MG63 (cell line): ENCODE results near the gene MTFMT. TPM values are rescaled to one million over a fixed set of nuclear protein-coding genes. Genes with fewer than 3 reads are reported as not detected.

ENCODE experiments used
- DNase-seq: peaks from one replicate; pipeline ENCODE4 v3.0.0-alpha.2; 2020
- H3K27me3 ChIP-seq: fragments of 250-450 bp; sonication (Bioruptor Pico); 2 replicates; pipeline ENCODE4 v1.5.1; 2020; ENCODE audit warnings: mild to moderate bottlenecking, moderate library complexity
- H3K36me3 ChIP-seq: fragments of 250-450 bp; sonication (Bioruptor Pico); 2 replicates; pipeline ENCODE4 v1.5.1; 2020; ENCODE audit warnings: mild to moderate bottlenecking, moderate library complexity
- H3K4me3 ChIP-seq: fragments of 250-450 bp; sonication (Bioruptor Pico); 2 replicates; pipeline ENCODE4 v1.5.1; 2020; ENCODE audit warnings: mild to moderate bottlenecking, moderate library complexity
- H3K9me3 ChIP-seq: fragments of 250-450 bp; sonication (Bioruptor Pico); 2 replicates; pipeline ENCODE4 v1.5.1; 2020; ENCODE audit warnings: mild to moderate bottlenecking, moderate library complexity
- total RNA-seq: library from RNA; depleted of rRNA; stranded (reverse); fragments of >200 nt; shearing (Covaris generic); gene quantifications from 2 replicates; pipeline ENCODE4 v1.2.3, GENCODE V29; 2014; ENCODE audit warnings: low replicate concordance; rRNA removed

MTFMT gene
- total RNA-seq, 1 experiment from 2014 or later = 17.8 TPM

DNA sequence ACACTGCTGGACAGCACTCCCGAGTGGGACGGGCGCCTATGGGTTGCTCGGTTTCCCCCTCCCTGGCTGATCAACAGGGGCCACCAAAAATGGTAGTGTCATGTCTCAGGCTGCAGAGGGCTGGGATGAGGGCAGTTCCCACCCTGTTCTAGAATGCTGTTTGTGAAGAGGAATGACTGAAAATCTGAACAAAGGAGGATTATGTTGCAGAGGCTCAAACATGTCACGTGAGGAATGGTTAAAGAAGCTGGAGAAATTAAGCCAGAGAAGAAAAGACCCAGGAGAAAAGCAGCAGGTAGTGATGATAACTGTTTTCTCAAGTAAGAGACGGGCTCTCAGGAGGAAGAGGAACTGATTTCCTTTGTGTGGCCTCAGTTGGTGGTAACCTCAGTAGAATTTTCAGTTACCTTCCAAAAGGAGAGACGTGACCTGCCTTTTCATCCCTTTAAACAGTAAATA lies 50.2 kb downstream of the MTFMT start:
- DNase-seq = no peak
- no peaks in the 10 kb centered on the region for H3K9me3 ChIP-seq
- peaks cover 69% of the 10 kb centered on the region for H3K36me3 ChIP-seq
- no peak overlapping the region for H3K4me3 ChIP-seq
- no peaks in the 10 kb centered on the region for H3K27me3 ChIP-seq

DNA sequence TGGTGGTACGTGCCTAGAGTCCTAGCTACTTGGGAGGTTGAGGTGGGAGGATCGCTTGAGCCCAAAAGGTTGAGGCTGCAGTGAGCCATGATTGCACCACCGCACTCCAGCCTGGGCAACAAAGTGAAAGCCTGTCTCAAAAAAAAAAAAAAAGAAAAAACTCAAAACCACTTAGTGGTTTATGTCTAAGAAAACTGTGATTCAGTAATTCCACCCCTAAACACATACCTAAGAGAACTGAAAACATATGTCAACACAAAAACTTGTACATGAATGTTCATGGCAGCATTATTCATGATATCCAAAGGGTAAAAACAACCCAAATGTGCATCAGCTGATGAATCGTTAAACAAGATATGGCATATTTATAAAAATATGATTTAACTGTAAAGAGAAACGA lies 54.0 kb downstream of the MTFMT start:
- Histone ChIP-seq H3K9me3 (no peaks in the 10 kb centered on the region), H3K27me3 (no peaks in the 10 kb centered on the region), H3K36me3 (peaks cover 71% of the 10 kb centered on the region), H3K4me3 (no peak overlapping the region)
- no peak for DNase-seq

DNA sequence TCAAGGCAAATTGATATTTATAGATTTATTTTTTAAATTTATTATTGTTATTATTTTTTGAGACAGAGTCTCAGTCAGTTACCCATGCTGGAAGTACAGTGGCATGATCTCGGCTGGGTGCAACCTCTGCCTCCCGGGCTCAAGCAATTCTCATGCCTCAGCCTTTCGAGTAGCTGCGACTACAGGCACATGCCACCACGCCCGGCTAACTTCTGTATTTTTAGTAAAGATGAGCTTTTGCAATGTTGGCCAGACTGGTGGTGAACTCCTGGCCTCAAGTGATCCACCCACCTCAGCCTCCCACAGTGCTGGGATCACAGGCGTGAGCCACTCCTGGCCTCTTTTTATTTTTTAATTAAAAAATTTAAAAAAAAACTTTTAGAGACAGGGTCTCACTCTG lies 58.7 kb downstream of the MTFMT start:
- no peaks in the 10 kb centered on the region for H3K27me3 ChIP-seq
- H3K9me3 ChIP-seq = no peaks in the 10 kb centered on the region
- H3K36me3 ChIP-seq = peaks cover 70% of the 10 kb centered on the region
- no peak overlapping the region for H3K4me3 ChIP-seq
- no peak for DNase-seq

DNA sequence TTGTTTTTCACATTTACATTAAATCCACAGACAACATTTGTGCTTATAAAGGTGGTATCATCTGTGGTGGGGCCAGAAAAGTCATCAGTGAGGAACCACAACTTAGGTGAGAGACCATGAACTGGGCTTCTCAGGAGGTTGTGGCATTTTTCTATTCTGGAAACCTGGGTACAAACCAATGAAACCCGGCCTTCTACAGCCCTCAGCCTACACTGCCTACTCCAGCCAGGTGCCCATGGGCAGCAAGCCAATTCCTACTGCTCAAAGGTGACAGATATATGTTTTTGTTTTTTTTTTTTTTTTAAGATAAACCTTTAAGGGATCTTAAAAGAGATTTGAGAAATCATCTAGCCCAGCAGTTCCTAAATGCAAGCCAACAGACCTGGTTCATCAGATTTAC lies 60.0 kb downstream of the MTFMT start:
- no peaks in the 10 kb centered on the region for H3K27me3 ChIP-seq
- no peak overlapping the region for H3K4me3 ChIP-seq
- H3K36me3 ChIP-seq = peaks cover 73% of the 10 kb centered on the region
- no peak for DNase-seq
- H3K9me3 ChIP-seq = no peaks in the 10 kb centered on the region

DNA sequence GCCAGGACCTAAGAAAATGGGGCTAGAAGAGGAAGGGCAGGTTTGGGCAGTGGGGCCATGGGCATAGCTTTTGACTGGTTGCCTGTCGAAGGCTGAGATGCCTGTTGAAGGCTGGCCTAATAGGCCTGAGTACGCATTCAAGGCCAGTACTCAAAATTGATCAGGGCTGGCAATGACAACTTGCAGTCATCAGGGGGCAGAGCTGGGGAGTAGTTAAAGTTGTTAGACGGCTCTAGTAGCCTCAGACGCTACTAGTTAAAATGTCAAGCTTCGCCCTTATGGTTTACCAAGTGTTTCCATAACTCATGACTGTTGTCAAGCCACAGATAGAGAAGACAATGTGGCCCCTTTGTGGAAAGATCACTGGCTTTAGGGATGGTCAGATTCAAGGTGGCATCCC lies 68.4 kb downstream of the MTFMT start:
- no peak for DNase-seq

DNA sequence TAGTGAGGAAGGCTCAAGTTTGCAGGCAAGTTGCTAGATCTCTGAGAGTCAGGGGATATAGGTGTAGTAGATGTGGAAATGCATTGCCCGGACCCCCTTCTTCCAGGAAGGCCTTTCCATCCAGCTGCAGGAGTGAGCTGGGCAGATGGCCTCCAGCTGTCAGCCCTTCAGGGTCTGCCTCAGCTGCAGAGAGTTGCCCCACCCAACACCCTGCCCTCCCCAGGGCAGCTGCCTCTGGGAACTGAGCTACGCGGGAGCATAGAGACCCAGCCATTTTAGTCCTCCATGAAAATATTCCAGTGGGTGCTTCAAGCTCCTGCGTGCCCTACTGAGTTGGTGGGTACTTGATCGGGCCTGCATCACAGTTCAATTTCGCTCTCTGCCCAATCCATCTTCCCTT lies 69.3 kb downstream of the MTFMT start:
- no peaks in the 10 kb centered on the region for H3K27me3 ChIP-seq
- DNase-seq = no peak
- no peaks in the 10 kb centered on the region for H3K9me3 ChIP-seq
- H3K36me3 ChIP-seq = peaks cover 85% of the 10 kb centered on the region
- no peak overlapping the region for H3K4me3 ChIP-seq

More for the DNA sequence above, 68.4 kb downstream of the MTFMT start:
- no peaks in the 10 kb centered on the region for H3K9me3 ChIP-seq
- H3K4me3 ChIP-seq = no peak overlapping the region
- H3K36me3 ChIP-seq = peaks cover 85% of the 10 kb centered on the region
- no peaks in the 10 kb centered on the region for H3K27me3 ChIP-seq

DNA sequence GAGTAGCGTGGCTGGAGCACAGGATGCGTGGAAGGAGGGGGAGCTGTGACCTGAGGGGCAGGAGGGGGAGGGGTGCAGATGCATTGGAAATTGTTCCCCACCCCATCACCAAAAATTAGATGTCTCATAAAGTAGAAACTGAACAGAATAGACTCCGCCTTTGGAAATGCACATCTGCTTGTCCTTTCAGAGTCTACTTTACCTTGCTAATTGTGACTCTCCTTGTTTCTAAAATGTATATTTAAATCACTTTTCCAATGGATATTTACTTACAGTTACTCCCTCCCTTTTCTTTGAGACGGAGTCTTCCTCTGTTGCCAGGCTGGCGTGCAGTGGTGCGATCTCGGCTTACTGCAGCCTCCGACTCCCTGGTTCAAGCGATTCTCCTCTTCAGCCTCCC lies 70.3 kb downstream of the MTFMT start:
- no peak for DNase-seq
- Histone ChIP-seq H3K9me3 (no peaks in the 10 kb centered on the region), H3K4me3 (no peak overlapping the region), H3K27me3 (no peaks in the 10 kb centered on the region), H3K36me3 (peaks cover 75% of the 10 kb centered on the region)

DNA sequence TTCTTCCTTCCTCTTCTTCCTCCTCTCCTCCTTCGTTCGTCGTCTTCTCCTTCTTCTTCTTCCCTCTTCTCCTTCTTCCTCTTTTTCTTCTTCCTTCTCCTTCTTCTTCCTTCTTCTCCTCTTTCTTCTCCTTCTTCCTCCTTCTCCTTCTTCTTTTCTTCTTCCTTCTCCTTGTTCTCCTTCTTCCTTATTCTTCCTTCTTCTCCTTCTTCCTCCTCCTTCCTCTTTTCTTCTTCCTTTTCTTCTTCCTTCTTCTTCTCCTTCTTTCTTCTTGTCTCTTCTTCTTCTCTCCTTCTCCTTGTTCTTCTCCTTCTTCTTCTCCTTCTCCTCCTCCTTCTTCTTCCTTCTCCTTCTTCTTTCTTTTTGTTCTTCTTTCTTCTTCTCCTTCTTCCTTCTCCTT lies 75.0 kb downstream of the MTFMT start:
- no peak overlapping the region for H3K4me3 ChIP-seq
- no peaks in the 10 kb centered on the region for H3K9me3 ChIP-seq
- no peaks in the 10 kb centered on the region for H3K27me3 ChIP-seq
- no peak for DNase-seq
- H3K36me3 ChIP-seq = peaks cover 35% of the 10 kb centered on the region

DNA sequence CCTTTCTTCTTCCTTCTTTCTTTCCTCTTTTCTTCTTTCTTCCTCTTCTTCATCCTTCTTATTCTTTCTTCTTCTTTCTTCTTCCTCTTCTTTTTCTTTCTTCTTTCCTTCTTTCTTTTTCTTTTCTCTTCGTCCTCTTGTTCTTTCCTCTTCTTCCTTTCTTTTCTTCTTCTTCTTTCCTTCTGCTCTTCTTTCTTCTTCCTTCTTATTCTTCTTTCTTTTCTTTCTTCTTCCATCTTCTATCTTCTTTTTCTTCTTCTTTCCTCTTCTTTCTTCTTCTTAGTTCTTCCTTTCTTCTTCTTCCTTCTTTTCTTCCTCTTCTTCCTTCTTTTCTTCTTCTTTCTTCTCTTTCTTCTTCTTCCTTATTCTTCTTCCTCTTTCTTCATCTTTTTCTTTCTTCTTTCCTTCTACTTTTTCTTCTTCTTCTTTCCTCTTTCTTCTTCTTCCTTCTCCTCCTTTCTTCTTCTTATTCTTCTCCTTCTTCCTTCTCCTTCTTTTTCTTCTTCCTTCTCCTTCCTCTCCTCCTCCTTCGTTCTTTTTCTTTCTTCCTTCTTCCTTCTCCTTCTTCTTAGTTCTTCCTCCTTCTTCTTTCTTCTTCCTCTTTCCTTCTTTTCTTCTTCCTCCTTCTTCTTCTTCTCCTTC lies 77.5 kb downstream of the MTFMT start:
- Histone ChIP-seq H3K36me3 (peaks cover 13% of the 10 kb centered on the region), H3K27me3 (no peaks in the 10 kb centered on the region), H3K4me3 (no peak overlapping the region), H3K9me3 (no peaks in the 10 kb centered on the region)
- no peak for DNase-seq

Other genes with a start within 250 kb of the MTFMT start
- gene PIF1, start 204.0 kb downstream of the MTFMT start, total RNA-seq = 8.1 and 8.5 TPM in 2 replicates
- gene PLEKHO2, start 187.7 kb downstream of the MTFMT start, total RNA-seq = 10.9 and 25.0 TPM in 2 replicates
- 3.3 and 4.7 TPM in 2 replicates for gene ANKDD1A, start 117.7 kb downstream of the MTFMT start, total RNA-seq
- 116 and 137 TPM in 2 replicates for gene SPG21, start 39.7 kb downstream of the MTFMT start, total RNA-seq
- gene SLC51B, start 15.7 kb upstream of the MTFMT start, total RNA-seq = not detected in 2 replicates
- gene RASL12, start 38.4 kb upstream of the MTFMT start, total RNA-seq = 2.7 and 4.7 TPM in 2 replicates
- gene KBTBD13, start 47.1 kb upstream of the MTFMT start, total RNA-seq = not detected in 2 replicates
- 0.43 and 1.0 TPM in 2 replicates for gene UBAP1L, start 85.6 kb upstream of the MTFMT start, total RNA-seq
- 32.6 and 43.7 TPM in 2 replicates for gene PDCD7, start 104.2 kb upstream of the MTFMT start, total RNA-seq
- gene CLPX, start 155.7 kb upstream of the MTFMT start, total RNA-seq = 46.4 and 60.5 TPM in 2 replicates
- gene CILP, start 181.8 kb upstream of the MTFMT start, total RNA-seq = not detected in 2 replicates